Amniotic epithelial cell (primary cell): Measurements from ENCODE around the gene OR51V1.

Experiments
- DNase-seq: peaks from one replicate; pipeline ENCODE4 v3.0.0-alpha.2; 2010; ENCODE audit warnings: low read depth

The OR51V1 gene

GRCh38 chr11:5230266-5230665 lies 29.8 kb upstream of the OR51V1 start:
- no peak for DNase-seq

- no peak for DNase-seq
Measured at GRCh38 chr11:5229796-5230195, 29.3 kb upstream of the OR51V1 start.

- DNase-seq, result no peak
Measured at GRCh38 chr11:5229356-5229755, 28.9 kb upstream of the OR51V1 start.

GRCh38 chr11:5228124-5228523 lies 27.6 kb upstream of the OR51V1 start:
- DNase-seq, result no peak

GRCh38 chr11:5227681-5228080 lies 27.2 kb upstream of the OR51V1 start:
- DNase-seq, result no peak

- no peak for DNase-seq
Measured at GRCh38 chr11:5226732-5227310, 26.3 kb upstream of the OR51V1 start, which contains the start of gene HBB. HBB (minus strand) TSS chr11:5227071; CDS start chr11:5227021, 50 bp downstream.

- no peak for DNase-seq
Measured at GRCh38 chr11:5225480-5225871, 25.0 kb upstream of the OR51V1 start.

GRCh38 chr11:5224538-5225479 lies 24.3 kb upstream of the OR51V1 start:
- no peak for DNase-seq

- DNase-seq, result no peak
Measured at GRCh38 chr11:5223686-5224085, 23.2 kb upstream of the OR51V1 start.

- no peak for DNase-seq
Measured at GRCh38 chr11:5223146-5223545, 22.7 kb upstream of the OR51V1 start.

GRCh38 chr11:5210376-5210885 lies 9.9 kb upstream of the OR51V1 start:
- DNase-seq, result no peak

GRCh38 chr11:5204787-5205186 lies 4.3 kb upstream of the OR51V1 start:
- DNase-seq, result peak; percentile 84

- peak; percentile 10 for DNase-seq
Measured at GRCh38 chr11:5203366-5203765, 2.9 kb upstream of the OR51V1 start.

- no peak for DNase-seq
Measured at GRCh38 chr11:5198285-5198684, 2.2 kb downstream of the OR51V1 start.

- peak; percentile 66 for DNase-seq
Measured at GRCh38 chr11:5197536-5197935, 2.9 kb downstream of the OR51V1 start.

- DNase-seq, result peak; percentile 11
Measured at GRCh38 chr11:5196731-5197130, 3.8 kb downstream of the OR51V1 start.

- no peak for DNase-seq
Measured at GRCh38 chr11:5196067-5196466, 4.4 kb downstream of the OR51V1 start.

- no peak for DNase-seq
Measured at GRCh38 chr11:5192738-5193137, 7.7 kb downstream of the OR51V1 start.

- DNase-seq, result no peak
Measured at GRCh38 chr11:5188201-5188600, 12.3 kb downstream of the OR51V1 start.

GRCh38 chr11:5178046-5178837 lies 22.2 kb downstream of the OR51V1 start:
- DNase-seq, result no peak

- no peak for DNase-seq
Measured at GRCh38 chr11:5174934-5175333, 25.5 kb downstream of the OR51V1 start.

GRCh38 chr11:5171856-5172255 lies 28.6 kb downstream of the OR51V1 start:
- DNase-seq, result no peak
